K562 (cell line): ENCODE measurements around the gene SLMAP. TPM values are rescaled to one million over a fixed set of nuclear protein-coding genes. Genes with fewer than 3 reads are reported as not detected.

ENCODE experiments used
- BHLHE40 ChIP-seq: IDR thresholded peaks from 2 replicates; pipeline ENCODE4 v1.6.1; 2011; ENCODE audit warnings: low read length, improper control_type of control experiment
- BMI1 ChIP-seq: fragments of 150-350 bp; IDR thresholded peaks from 2 replicates; pipeline ENCODE4 v1.6.1; 2014; ENCODE audit warnings: low read length
- DLX4 ChIP-seq: fragments of 250-450 bp; sonication (Bioruptor Pico); IDR thresholded peaks from 2 replicates; pipeline ENCODE4 v1.6.1; 2021; ENCODE audit warnings: mild to moderate bottlenecking
- ESRRA ChIP-seq: fragments of 450-650 bp; IDR thresholded peaks from 2 replicates; pipeline ENCODE4 v1.6.1; 2014; ENCODE audit warnings: low read depth, mild to moderate bottlenecking, moderate library complexity, borderline replicate concordance
- GATAD2A ChIP-seq: fragments of 450-650 bp; IDR thresholded peaks from 2 replicates; pipeline ENCODE4 v1.6.1; 2017
- MEF2D ChIP-seq: conservative IDR thresholded peaks from 2 replicates; pipeline ENCODE4 v1.6.1; 2016; ENCODE audit warnings: low read depth, missing genetic modification characterization, missing compliant biosample characterization
- MEIS2 ChIP-seq: fragments of 450-650 bp; IDR thresholded peaks from 2 replicates; pipeline ENCODE4 v1.6.1; 2014; ENCODE audit warnings: mild to moderate bottlenecking; ENCODE audit not compliant: partially characterized antibody
- POLR3A ChIP-seq: IDR thresholded peaks from 2 replicates; pipeline ENCODE4 v1.6.1; 2011; ENCODE audit warnings: borderline replicate concordance, mild to moderate bottlenecking, moderate library complexity; ENCODE audit not compliant: insufficient read length, insufficient read depth; ENCODE audit errors: extremely low read depth
- POLR3G ChIP-seq: IDR thresholded peaks from 2 replicates; pipeline ENCODE4 v1.6.1; 2011; ENCODE audit not compliant: insufficient read length, insufficient replicate concordance; ENCODE audit errors: extremely low read depth
- RHOXF2B ChIP-seq: fragments of 250-450 bp; sonication (Bioruptor Pico); conservative IDR thresholded peaks from 2 replicates; pipeline ENCODE4 v1.5.1; 2021
- ZNF347 ChIP-seq: fragments of 450-650 bp; formaldehyde crosslinking; IDR thresholded peaks from 2 replicates; pipeline ENCODE4 v1.4.0; 2020; ENCODE audit warnings: low read depth, mild to moderate bottlenecking, moderate library complexity
- ZNF586 ChIP-seq: fragments of 450-650 bp; formaldehyde crosslinking; conservative IDR thresholded peaks from 2 replicates; pipeline ENCODE4 v1.4.0; 2020; ENCODE audit warnings: mild to moderate bottlenecking, moderate library complexity
- ZNF77 ChIP-seq: fragments of 250-450 bp; sonication (Bioruptor Pico); IDR thresholded peaks from 2 replicates; pipeline ENCODE4 v1.5.0; 2020
- polyA plus RNA-seq, 8 experiments: library from polyadenylated mRNA; depleted of rRNA in 4 of 8; stranded (reverse) in 5 of 8; unstranded in 3 of 8; fragments of >200 nt; fragmentation: Nextera tagmentation in 2 of 8; fragmentation: Illumina TruSeq in 1 of 8; extraction: Ambion mirVana in 2 of 8; extraction: Trizol in 1 of 8; gene quantifications; 2 replicates each; pipeline versions ENCODE4 v1.2.1 to v1.2.3, GENCODE V29; 2011 to 2014; ENCODE audit warnings: inconsistent platforms in 1 of 8, missing spikeins in 1 of 8
- total RNA-seq, 7 experiments: library from RNA; depleted of rRNA in 6 of 7; stranded (reverse); fragments of >200 nt in 6 of 7; fragmentation: Illumina TruSeq in 2 of 7; extraction: Trizol in 2 of 7; gene quantifications; 2 replicates each; pipeline versions ENCODE4 v1.2.1 to v1.2.3, GENCODE V29; 2011 to 2021; ENCODE audit warnings: low replicate concordance in 1 of 7
- TF ChIP-seq, protein P1 (sequence below), 2 experiments: fragments of 450-650 bp; formaldehyde crosslinking in 1 of 2; IDR thresholded peaks; 2 replicates each; pipeline versions ENCODE4 v1.4.0 to v1.6.1; 2014 to 2020; ENCODE audit warnings: mild to moderate bottlenecking in 2 of 2, borderline replicate concordance in 1 of 2, low read depth in 1 of 2
- TF ChIP-seq, protein P2 (sequence below): fragments of 450-650 bp; IDR thresholded peaks from 2 replicates; pipeline ENCODE4 v1.6.1; 2017; ENCODE audit warnings: antibody characterized with exemption, mild to moderate bottlenecking

Gene SLMAP
- total and polyA plus RNA-seq, 9 of the 15 experiments (the other 6 are each of a cell fraction or from before 2014, with no cell fraction given) = 12.1 to 50.7 (median 28.3) TPM

GRCh38 chr3:57935539-57935938 is 179.4 kb downstream of the SLMAP start (continued):
- TF ChIP-seq, protein P1, sequence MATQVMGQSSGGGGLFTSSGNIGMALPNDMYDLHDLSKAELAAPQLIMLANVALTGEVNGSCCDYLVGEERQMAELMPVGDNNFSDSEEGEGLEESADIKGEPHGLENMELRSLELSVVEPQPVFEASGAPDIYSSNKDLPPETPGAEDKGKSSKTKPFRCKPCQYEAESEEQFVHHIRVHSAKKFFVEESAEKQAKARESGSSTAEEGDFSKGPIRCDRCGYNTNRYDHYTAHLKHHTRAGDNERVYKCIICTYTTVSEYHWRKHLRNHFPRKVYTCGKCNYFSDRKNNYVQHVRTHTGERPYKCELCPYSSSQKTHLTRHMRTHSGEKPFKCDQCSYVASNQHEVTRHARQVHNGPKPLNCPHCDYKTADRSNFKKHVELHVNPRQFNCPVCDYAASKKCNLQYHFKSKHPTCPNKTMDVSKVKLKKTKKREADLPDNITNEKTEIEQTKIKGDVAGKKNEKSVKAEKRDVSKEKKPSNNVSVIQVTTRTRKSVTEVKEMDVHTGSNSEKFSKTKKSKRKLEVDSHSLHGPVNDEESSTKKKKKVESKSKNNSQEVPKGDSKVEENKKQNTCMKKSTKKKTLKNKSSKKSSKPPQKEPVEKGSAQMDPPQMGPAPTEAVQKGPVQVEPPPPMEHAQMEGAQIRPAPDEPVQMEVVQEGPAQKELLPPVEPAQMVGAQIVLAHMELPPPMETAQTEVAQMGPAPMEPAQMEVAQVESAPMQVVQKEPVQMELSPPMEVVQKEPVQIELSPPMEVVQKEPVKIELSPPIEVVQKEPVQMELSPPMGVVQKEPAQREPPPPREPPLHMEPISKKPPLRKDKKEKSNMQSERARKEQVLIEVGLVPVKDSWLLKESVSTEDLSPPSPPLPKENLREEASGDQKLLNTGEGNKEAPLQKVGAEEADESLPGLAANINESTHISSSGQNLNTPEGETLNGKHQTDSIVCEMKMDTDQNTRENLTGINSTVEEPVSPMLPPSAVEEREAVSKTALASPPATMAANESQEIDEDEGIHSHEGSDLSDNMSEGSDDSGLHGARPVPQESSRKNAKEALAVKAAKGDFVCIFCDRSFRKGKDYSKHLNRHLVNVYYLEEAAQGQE (IDR thresholded peaks at IDR 0.05; ENCODE audit: borderline replicate concordance) = peak; percentile 17; the same call in 1 of the 2 replicates
- TF ChIP-seq, protein P1 (CRISPR knock-in tag; IDR thresholded peaks at IDR 0.05; ENCODE audit: low read depth) = no peak
- TF ChIP-seq BMI1 = no peak
- TF ChIP-seq MEIS2 = peak; percentile 72
- TF ChIP-seq MEF2D = no peak
- no peak for TF ChIP-seq RHOXF2B (CRISPR knock-in tag)
- no peak for TF ChIP-seq DLX4 (CRISPR knock-in tag)
- no peak for TF ChIP-seq GATAD2A
- TF ChIP-seq ZNF347 = no peak
- TF ChIP-seq ZNF586 = no peak
- TF ChIP-seq POLR3A = no peak
- TF ChIP-seq ZNF77 (CRISPR knock-in tag) = no peak
- no peak for TF ChIP-seq POLR3G
- TF ChIP-seq, protein P2, sequence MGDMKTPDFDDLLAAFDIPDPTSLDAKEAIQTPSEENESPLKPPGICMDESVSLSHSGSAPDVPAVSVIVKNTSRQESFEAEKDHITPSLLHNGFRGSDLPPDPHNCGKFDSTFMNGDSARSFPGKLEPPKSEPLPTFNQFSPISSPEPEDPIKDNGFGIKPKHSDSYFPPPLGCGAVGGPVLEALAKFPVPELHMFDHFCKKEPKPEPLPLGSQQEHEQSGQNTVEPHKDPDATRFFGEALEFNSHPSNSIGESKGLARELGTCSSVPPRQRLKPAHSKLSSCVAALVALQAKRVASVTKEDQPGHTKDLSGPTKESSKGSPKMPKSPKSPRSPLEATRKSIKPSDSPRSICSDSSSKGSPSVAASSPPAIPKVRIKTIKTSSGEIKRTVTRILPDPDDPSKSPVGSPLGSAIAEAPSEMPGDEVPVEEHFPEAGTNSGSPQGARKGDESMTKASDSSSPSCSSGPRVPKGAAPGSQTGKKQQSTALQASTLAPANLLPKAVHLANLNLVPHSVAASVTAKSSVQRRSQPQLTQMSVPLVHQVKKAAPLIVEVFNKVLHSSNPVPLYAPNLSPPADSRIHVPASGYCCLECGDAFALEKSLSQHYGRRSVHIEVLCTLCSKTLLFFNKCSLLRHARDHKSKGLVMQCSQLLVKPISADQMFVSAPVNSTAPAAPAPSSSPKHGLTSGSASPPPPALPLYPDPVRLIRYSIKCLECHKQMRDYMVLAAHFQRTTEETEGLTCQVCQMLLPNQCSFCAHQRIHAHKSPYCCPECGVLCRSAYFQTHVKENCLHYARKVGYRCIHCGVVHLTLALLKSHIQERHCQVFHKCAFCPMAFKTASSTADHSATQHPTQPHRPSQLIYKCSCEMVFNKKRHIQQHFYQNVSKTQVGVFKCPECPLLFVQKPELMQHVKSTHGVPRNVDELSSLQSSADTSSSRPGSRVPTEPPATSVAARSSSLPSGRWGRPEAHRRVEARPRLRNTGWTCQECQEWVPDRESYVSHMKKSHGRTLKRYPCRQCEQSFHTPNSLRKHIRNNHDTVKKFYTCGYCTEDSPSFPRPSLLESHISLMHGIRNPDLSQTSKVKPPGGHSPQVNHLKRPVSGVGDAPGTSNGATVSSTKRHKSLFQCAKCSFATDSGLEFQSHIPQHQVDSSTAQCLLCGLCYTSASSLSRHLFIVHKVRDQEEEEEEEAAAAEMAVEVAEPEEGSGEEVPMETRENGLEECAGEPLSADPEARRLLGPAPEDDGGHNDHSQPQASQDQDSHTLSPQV = peak; percentile 59; the same call in 1 of the 2 replicates
- no peak for TF ChIP-seq ESRRA
- TF ChIP-seq BHLHE40 = peak; percentile 70
